Mesangial cell (primary cell): ENCODE data around the gene SEZ6L2. TPM values are rescaled to one million over a fixed set of nuclear protein-coding genes. Genes with fewer than 3 reads are reported as not detected.

Experiments used
- total RNA-seq: library from RNA; depleted of rRNA; stranded (reverse); fragments of >200 nt; gene quantifications from 2 replicates; pipeline ENCODE4 v1.2.3, GENCODE V29; 2015

SEZ6L2 gene
- total RNA-seq, result 13.0 and 66.6 TPM in 2 replicates

DNA sequence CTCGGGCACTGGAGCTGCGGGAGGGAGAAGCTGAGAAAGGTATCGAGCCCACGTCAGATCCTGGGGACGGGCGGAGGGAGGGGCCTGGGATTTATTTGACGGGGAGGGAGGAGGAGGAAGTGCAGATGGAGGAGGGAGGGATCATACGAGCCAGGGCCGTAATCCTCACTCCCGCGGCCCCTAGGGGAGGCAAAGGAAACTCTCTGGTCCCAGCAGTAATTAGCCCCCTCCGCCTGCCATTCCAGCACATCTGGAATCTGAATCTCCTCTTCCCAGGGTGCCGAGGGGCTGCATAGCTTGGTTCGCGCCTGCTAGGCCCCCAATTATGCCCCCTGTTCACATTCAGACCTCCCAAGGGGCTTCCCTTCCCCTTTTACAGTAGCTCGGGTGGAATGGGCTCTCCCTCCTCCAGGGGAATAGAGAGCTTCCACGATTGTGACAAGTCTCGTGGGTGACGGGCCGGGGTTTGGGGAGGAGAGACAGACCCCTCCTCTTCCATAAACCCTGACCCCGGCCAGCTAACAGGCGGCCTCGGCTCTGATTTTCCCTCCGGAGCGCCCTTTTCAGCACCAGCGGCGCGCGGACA, at the start of gene SEZ6L2:
Gene SEZ6L2, minus strand, starts transcription at position 35 of the 586 bp plus-strand sequence. CDS start 531 bp downstream, outside the sequence.

DNA sequence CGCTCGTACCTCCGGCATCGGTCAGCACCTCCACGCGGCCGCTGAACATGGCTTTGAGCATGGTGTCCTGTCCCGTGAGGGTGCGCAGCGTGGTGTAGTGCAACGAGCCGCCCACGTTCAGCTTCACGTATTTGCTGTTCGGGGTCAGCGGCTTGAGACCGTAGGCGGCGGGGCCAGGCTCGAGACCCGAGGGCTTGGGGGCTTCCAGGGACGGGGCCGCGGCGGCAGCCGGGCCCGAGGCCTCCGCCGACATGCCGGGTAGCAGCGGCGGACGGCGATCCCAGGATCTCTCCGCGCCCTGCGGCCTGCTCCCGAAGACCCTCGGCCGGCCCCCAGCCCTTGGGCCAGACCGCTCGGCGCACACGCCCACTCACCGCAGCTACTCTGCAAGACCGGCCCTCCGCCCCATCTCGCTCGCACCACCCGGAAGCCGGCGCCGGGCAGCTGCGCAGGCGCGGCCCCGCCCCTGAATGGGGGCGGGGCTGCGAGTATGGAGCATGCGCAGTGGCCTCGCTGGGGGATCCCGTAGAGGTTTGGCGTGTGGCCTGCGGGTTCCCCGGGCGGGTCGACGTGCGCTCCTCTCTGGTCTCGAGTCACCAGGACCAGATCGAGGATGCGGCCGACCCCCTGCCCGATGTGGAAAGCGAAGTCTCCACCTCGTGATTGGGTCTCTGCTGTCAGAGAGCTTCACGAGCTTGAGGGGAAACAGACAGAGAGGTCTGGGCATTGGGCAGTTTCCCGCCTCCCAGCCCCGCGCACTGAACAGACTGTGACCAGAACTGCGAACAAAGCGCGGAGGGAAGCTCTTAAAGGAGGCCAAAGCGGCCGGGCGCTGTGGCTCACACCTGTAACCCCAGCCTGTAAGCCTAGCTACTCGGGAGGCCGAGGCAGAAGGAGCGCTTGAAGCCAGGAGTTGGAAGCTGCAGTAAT, 26.7 kb upstream of the SEZ6L2 start, which contains the start of gene KCTD13:
Gene KCTD13, minus strand, starts transcription at position 446 of the 930 bp plus-strand sequence. Its CDS starts 193 bp downstream, at position 253.

DNA sequence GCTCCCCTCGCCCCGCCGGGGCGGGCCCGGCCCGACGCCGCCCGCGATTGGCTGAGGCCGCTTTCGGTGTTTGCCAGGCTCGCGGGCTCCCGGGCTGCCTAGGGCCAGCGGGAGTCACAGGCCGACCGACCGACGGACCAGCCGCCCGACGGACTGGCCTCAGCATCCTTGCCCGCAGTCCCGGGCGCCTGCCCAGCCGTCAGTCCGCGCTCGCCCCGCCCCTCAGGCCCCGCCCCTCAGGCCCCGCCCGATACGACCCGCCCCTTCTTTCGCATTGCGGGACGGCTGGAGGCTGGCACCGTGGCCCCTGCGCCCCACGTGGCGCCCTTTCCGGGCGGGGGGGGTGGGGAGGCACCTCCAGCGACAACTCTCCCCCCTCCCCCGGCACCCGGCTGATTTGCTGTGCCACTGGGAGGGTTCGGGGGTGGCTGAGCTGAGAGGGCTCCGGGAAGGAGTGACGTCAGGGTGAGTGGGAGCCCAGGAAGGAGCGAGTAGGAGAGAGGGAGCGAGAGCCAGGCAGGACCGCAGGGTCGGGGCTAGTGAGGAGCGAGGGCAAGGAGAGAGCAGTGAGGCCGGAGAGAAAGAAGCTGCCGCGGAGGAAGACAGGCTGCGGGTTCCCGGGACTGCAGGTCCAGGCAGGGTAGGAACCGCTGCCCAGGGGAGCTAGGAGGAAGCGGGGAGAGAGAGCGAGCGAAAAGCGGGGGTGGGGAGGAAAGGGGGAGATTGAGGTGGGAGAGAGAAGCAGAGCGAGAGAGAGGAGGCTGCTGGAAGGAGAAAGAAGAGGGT, 945 bp upstream of the SEZ6L2 start, which contains the start of gene ASPHD1:
Gene ASPHD1, plus strand, starts transcription at position 387 of the 786 bp plus-strand sequence. CDS start 484 bp downstream, outside the sequence.

DNA sequence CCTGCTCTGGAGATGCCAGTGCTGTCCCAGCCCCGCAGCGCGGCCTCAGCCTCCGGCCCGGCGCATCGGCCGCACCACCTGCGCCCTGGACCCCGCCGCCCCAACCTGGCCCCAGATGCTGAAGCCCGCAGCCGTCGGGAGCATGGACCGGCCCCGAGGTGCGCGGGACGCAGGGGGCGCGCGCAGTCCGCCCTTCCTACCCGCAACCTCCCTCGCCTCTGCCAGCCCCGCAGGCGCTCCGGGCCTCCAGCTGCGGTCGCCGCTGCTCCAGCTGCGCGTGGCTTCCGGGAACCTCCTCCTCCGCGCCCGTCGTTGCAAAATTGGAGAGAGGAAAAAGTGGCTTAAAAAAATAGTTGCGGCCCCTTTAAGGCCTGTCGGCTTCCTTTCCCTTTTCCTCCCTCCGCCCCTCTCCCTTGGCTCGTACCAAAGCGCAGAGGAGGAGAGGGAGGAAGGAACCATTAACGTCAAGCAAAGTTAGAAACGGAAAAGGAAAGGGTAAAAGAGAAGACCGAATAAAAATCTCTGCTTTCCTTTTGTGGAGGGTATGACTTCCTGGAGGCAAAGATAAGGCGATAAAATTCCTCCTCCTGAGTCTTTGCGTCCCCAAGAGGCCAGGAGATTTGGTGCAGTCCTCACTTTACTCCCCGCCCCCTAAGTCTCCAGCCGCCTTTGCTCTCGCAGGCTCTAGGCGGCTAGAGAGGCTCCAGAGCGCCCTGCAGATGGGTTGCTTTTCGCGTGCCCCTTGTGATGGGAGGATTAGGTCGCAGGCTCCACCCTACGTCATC, 36.3 kb downstream of the SEZ6L2 start, which contains the start of gene CDIPT:
Gene CDIPT, minus strand, starts transcription at position 343 of the 785 bp plus-strand sequence. CDS start 369 bp downstream, outside the sequence.

Other genes starting within 250 kb of the SEZ6L2 start
- 0.25 and 0.49 TPM in 2 replicates for gene SPN, start 236.3 kb downstream of the SEZ6L2 start, total RNA-seq
- gene QPRT, start 220.4 kb downstream of the SEZ6L2 start, total RNA-seq, result 124 and 265 TPM in 2 replicates
- under 0.01 TPM in 1 of 2 replicates, not detected in the other for gene C16orf54, start 153.6 kb downstream of the SEZ6L2 start, total RNA-seq
- not detected in 2 replicates for gene ZG16, start 121.3 kb downstream of the SEZ6L2 start, total RNA-seq
- 19.4 and 130 TPM in 2 replicates for gene KIF22, start 108.8 kb downstream of the SEZ6L2 start, total RNA-seq
- gene MAZ, start 93.0 kb downstream of the SEZ6L2 start, total RNA-seq, result 482 and 486 TPM in 2 replicates
- 0.25 and 0.98 TPM in 2 replicates for gene PRRT2, start 87.4 kb downstream of the SEZ6L2 start, total RNA-seq
- 19.9 and 38.3 TPM in 2 replicates for gene PAGR1, start 83.4 kb downstream of the SEZ6L2 start, total RNA-seq
- 178 and 255 TPM in 2 replicates for gene MVP, start 79.1 kb downstream of the SEZ6L2 start, total RNA-seq
- gene CDIPT, start 36.3 kb downstream of the SEZ6L2 start, total RNA-seq, result 94.5 and 128 TPM in 2 replicates
- gene ASPHD1, start 938 bp upstream of the SEZ6L2 start, total RNA-seq, result 13.9 and 25.9 TPM in 2 replicates
- 11.4 and 12.5 TPM in 2 replicates for gene KCTD13, start 26.7 kb upstream of the SEZ6L2 start, total RNA-seq
- 89.3 and 173 TPM in 2 replicates for gene TMEM219, start 62.5 kb upstream of the SEZ6L2 start, total RNA-seq
- gene TAOK2, start 74.3 kb upstream of the SEZ6L2 start, total RNA-seq, result 32.3 and 39.7 TPM in 2 replicates
- gene HIRIP3, start 96.1 kb upstream of the SEZ6L2 start, total RNA-seq, result 5.7 and 21.7 TPM in 2 replicates
- gene INO80E, start 96.7 kb upstream of the SEZ6L2 start, total RNA-seq, result 39.2 and 97.6 TPM in 2 replicates
- gene DOC2A, start 111.5 kb upstream of the SEZ6L2 start, total RNA-seq, result 0.49 and 0.76 TPM in 2 replicates
- gene C16orf92, start 123.6 kb upstream of the SEZ6L2 start, total RNA-seq, result not detected in 2 replicates
- gene TLCD3B, start 131.7 kb upstream of the SEZ6L2 start, total RNA-seq, result 0.13 and 0.98 TPM in 2 replicates
- gene ALDOA, start 166.2 kb upstream of the SEZ6L2 start, total RNA-seq, result 908 and 1,156 TPM in 2 replicates
- 111 and 141 TPM in 2 replicates for gene PPP4C, start 176.4 kb upstream of the SEZ6L2 start, total RNA-seq
- gene TBX6, start 192.4 kb upstream of the SEZ6L2 start, total RNA-seq, result 1.4 TPM in 1 of 2 replicates, not detected in the other
- gene YPEL3, start 196.7 kb upstream of the SEZ6L2 start, total RNA-seq, result 17.4 and 95.1 TPM in 2 replicates
- gene GDPD3, start 214.0 kb upstream of the SEZ6L2 start, total RNA-seq, result 0.16 and 0.76 TPM in 2 replicates
- 35.7 and 64.1 TPM in 2 replicates for gene MAPK3, start 223.7 kb upstream of the SEZ6L2 start, total RNA-seq